Tibial artery (tissue), 4 donors: Measurements from ENCODE around the gene NECTIN1.

Source experiments
- DNase-seq, 2 donors: peaks; one replicate each; pipeline ENCODE4 v3.0.0-alpha.2; 2019
- H3K27ac ChIP-seq, 2 donors: fragments of 200-600 bp; sonication (generic) in 1 of 2; 1 replicate in 1 of 2; 2 replicates in 1 of 2; pipeline ENCODE4 v1.5.1; 2018 to 2019; ENCODE audit warnings: mild to moderate bottlenecking in 1 of 2
- H3K27me3 ChIP-seq, 2 donors: fragments of 200-600 bp; sonication (generic) in 1 of 2; one replicate each; pipeline versions ENCODE4 v1.5.1 to v1.6.0; 2016 to 2019
- H3K36me3 ChIP-seq, 3 donors: fragments of 200-600 bp; sonication (generic) in 2 of 3; one replicate each; pipeline ENCODE4 v1.5.1; 2016 to 2019; ENCODE audit warnings: mild to moderate bottlenecking in 2 of 3
- H3K4me1 ChIP-seq, 4 donors: fragments of 200-600 bp; sonication (generic) in 2 of 4; 1 replicate in 3 of 4; 2 replicates in 1 of 4; pipeline ENCODE4 v1.5.1; 2016 to 2019
- H3K4me3 ChIP-seq, 2 donors: fragments of 200-600 bp; sonication (generic) in 1 of 2; 1 replicate in 1 of 2; 2 replicates in 1 of 2; pipeline ENCODE4 v1.5.1; 2018 to 2019; ENCODE audit warnings: mild to moderate bottlenecking in 2 of 2
- H3K9me3 ChIP-seq, 3 donors: fragments of 200-600 bp; sonication (generic) in 1 of 3; one replicate each; pipeline ENCODE4 v1.5.1; 2016 to 2019
- intact Hi-C: fragments of 100-400 bp; cut with DNase I; formaldehyde crosslinking; loops from one replicate; pipeline ENCODE4 v1.15.0; 2023; ENCODE audit warnings: low total_unique reads
- TF ChIP-seq, protein P1 (sequence below), 2 experiments: fragments of 200-600 bp in 1 of 2; fragments of 450-650 bp in 1 of 2; IDR thresholded peaks; one replicate each; pipeline ENCODE4 v1.5.1; 2017 to 2019; ENCODE audit warnings: antibody characterized with exemption in 2 of 2, mild to moderate bottlenecking in 1 of 2, moderate library complexity in 1 of 2

The NECTIN1 gene

DNA sequence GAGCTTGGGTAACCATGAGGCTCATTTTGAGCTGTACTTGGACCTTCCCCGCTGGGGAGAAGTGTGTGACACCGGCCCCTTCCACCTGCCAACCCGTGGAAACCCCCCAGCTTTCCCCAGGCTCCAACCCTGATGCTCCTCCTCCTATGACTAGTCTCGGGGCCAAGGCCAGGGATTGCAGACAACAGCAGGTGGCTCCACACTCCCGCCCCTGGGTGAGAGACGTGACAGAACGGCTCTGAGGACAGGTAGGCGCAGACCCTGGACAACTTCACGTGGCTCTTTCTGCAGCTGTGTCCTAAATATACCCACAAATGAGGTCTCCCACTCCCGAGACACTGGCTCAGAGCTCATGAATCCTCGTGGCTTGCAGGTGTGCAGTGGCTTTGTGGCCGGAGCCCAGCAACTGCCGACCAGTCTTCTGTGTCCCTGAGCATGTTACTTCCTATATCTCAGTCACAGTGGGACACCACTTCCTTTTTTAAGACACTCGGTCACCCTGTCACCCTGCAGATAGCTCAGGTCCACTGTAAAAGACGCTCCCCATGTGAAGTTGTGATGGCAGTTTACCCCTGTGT is 55.2 kb downstream of the NECTIN1 start:
- H3K27me3 ChIP-seq = no peaks in the 10 kb centered on the region
- TF ChIP-seq, protein P1, sequence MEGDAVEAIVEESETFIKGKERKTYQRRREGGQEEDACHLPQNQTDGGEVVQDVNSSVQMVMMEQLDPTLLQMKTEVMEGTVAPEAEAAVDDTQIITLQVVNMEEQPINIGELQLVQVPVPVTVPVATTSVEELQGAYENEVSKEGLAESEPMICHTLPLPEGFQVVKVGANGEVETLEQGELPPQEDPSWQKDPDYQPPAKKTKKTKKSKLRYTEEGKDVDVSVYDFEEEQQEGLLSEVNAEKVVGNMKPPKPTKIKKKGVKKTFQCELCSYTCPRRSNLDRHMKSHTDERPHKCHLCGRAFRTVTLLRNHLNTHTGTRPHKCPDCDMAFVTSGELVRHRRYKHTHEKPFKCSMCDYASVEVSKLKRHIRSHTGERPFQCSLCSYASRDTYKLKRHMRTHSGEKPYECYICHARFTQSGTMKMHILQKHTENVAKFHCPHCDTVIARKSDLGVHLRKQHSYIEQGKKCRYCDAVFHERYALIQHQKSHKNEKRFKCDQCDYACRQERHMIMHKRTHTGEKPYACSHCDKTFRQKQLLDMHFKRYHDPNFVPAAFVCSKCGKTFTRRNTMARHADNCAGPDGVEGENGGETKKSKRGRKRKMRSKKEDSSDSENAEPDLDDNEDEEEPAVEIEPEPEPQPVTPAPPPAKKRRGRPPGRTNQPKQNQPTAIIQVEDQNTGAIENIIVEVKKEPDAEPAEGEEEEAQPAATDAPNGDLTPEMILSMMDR (IDR thresholded peaks at IDR 0.05) = no peak
- H3K27ac ChIP-seq = no peak overlapping the region
- no peak for DNase-seq
- H3K36me3 ChIP-seq = peaks cover 6 to 48% (median 24%) of the 10 kb centered on the region in 3 donors
- H3K4me1 ChIP-seq = peaks cover 0 to 13% (median 9%) of the 10 kb centered on the region in 4 donors
- H3K4me3 ChIP-seq = no peak overlapping the region
- intact Hi-C loops = no loop called here
- H3K9me3 ChIP-seq = no peaks in the 10 kb centered on the region

DNA sequence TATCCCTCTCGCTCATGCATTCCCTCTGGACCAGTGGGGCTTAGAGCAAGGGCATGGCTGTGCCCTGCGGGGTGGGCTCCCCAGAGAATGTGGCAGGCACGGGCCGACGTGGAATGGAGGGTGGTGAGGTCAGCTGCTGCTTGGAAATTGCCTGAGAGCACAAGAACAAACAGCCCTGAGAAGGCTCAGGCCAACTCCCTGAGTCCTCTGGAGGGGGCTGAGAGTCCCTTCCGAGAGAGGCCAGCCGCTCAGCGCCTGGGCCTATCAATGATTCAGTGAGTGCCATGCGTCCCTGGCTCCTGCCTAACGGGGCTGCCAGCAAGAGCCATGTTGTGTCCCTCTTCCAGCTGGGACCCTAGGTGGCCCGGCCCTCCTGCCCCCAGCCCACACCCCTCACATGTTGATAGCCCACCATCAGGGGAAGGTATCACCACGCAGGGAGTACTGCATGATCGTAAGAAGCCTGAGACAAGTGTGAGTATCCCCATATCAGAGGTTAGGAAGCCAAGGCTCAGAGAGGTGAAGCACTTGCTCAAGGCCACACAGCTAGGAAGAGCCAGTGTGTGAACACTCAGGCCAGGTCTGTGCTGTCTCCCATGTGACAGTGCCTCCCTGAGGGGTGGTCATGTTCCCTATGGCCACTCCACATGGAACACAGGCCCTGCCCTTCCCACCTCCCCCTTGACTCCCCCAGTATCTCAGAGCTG is 55.8 kb downstream of the NECTIN1 start:
- no peak overlapping the region for H3K4me3 ChIP-seq
- TF ChIP-seq, protein P1 (IDR thresholded peaks at IDR 0.05) = no peak
- no peaks in the 10 kb centered on the region for H3K27me3 ChIP-seq
- peaks cover 6 to 46% (median 23%) of the 10 kb centered on the region in 3 donors for H3K36me3 ChIP-seq
- H3K9me3 ChIP-seq = no peaks in the 10 kb centered on the region
- H3K27ac ChIP-seq = no peak overlapping the region
- intact Hi-C loops = no loop called here
- H3K4me1 ChIP-seq = peaks cover 0 to 13% (median 9%) of the 10 kb centered on the region in 4 donors
- no peak for DNase-seq

DNA sequence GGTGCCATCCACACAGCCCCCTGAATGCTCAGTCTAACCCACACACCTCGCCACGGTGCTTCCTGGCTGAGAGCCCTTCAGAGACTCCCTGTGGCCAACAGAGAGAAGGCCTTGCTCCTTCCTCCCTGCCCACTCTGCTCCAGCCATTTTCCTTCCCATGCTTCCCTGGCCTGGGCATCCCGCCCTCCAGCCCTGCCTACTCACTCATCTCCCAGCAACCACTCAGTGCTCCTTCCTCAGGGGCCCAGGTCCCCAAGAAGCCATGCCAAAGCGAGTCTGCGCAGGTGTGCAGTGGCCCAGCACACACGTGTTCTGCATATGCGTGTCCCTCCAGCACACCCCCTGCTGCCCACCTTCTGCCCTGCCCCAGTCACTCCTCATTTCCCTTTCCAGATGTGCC is 56.4 kb downstream of the NECTIN1 start:
- no peak overlapping the region for H3K4me3 ChIP-seq
- H3K27ac ChIP-seq = no peak overlapping the region
- DNase-seq = no peak
- H3K9me3 ChIP-seq = no peaks in the 10 kb centered on the region
- peaks cover 6 to 40% (median 20%) of the 10 kb centered on the region in 3 donors for H3K36me3 ChIP-seq
- no peaks in the 10 kb centered on the region for H3K27me3 ChIP-seq
- TF ChIP-seq, protein P1 (IDR thresholded peaks at IDR 0.05) = no peak
- H3K4me1 ChIP-seq = peaks cover 0 to 13% (median 9%) of the 10 kb centered on the region in 4 donors
- intact Hi-C loops = no loop called here

DNA sequence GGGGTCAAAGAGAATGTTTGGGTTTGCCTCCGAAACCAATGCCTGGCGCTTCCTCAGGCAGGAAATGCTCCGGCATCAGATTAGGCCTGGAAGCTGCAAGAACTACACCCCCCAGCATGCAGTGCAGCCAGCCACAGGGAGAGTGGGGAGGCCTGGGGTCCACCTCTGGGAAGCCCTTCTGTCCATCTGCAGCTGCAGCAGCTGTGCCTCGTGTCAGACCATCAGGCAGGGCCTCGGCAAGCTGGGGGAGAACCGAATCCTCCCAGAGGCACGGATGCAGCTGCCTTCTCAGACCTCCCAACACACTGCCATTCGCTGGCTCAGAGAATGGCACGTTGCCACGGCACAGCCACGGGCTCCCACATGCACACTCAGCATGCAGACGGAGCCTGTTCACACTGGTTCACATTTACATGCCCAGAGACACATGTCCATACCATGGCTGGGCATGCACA is 57.4 kb downstream of the NECTIN1 start:
- TF ChIP-seq, protein P1 (IDR thresholded peaks at IDR 0.05) = no peak
- no peak overlapping the region for H3K27ac ChIP-seq
- intact Hi-C loops = no loop called here
- no peaks in the 10 kb centered on the region for H3K9me3 ChIP-seq
- H3K27me3 ChIP-seq = no peaks in the 10 kb centered on the region
- no peak for DNase-seq
- peaks cover 0 to 13% (median 9%) of the 10 kb centered on the region in 4 donors for H3K4me1 ChIP-seq
- peaks cover 0 to 31% (median 11%) of the 10 kb centered on the region in 3 donors for H3K36me3 ChIP-seq
- no peak overlapping the region for H3K4me3 ChIP-seq

DNA sequence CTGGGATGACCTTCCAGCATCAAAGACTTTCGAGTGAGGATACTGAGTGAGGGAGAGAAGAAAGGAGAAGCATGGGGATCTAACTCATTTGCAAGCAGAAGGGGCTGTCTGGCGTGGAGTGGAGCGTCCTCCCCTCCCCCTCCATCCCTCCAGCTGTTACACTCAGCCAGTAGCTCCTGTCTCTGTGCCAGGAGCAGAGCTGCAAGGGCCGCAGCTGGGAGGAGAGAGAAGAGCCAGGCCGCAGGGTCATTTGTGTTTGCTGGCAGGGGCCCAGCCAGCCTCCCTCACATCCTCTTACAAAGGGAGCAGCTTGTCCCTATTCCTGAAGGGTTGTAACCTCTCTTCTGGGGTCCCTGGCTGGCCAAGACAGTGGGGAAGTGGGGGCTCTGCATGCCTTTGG is 57.9 kb downstream of the NECTIN1 start:
- intact Hi-C loops = no loop called here
- no peak overlapping the region for H3K4me3 ChIP-seq
- H3K4me1 ChIP-seq = peaks cover 0 to 17% (median 10%) of the 10 kb centered on the region in 4 donors
- no peaks in the 10 kb centered on the region for H3K27me3 ChIP-seq
- no peaks in the 10 kb centered on the region for H3K9me3 ChIP-seq
- TF ChIP-seq, protein P1 (IDR thresholded peaks at IDR 0.05) = no peak
- DNase-seq = peak in 1 of 2 donors; percentile 29
- peaks cover 0 to 26% (median 6%) of the 10 kb centered on the region in 3 donors for H3K36me3 ChIP-seq
- no peak overlapping the region for H3K27ac ChIP-seq
